ENCODE data around the gene EPHB1.

DNA sequence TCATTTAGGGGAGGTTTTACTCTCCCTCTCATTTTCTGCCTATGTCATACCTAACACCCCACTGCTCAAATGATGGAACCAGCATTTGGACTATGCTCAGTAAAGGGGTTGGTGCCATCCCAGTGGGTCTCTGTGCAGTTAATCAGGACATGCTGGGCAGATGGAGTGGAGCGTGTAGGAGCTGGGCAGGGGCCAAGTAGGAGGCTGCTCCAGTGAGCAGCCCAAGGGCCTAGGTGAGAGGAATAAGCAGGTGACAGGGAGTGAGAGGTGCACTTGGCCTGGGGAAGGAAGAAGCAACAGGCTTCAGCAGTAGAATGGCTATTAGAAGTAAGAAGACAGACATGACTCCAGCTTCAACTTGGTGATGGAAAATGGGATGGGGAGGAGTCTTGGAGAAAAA, 72.2 kb downstream of the EPHB1 start:
- TF ChIP-seq, protein P1, sequence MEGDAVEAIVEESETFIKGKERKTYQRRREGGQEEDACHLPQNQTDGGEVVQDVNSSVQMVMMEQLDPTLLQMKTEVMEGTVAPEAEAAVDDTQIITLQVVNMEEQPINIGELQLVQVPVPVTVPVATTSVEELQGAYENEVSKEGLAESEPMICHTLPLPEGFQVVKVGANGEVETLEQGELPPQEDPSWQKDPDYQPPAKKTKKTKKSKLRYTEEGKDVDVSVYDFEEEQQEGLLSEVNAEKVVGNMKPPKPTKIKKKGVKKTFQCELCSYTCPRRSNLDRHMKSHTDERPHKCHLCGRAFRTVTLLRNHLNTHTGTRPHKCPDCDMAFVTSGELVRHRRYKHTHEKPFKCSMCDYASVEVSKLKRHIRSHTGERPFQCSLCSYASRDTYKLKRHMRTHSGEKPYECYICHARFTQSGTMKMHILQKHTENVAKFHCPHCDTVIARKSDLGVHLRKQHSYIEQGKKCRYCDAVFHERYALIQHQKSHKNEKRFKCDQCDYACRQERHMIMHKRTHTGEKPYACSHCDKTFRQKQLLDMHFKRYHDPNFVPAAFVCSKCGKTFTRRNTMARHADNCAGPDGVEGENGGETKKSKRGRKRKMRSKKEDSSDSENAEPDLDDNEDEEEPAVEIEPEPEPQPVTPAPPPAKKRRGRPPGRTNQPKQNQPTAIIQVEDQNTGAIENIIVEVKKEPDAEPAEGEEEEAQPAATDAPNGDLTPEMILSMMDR (IDR thresholded peaks at IDR 0.05), result no peak
- no peak for TF ChIP-seq POLR2A (IDR thresholded peaks at IDR 0.05)
- TF ChIP-seq POLR2AphosphoS5 (IDR thresholded peaks at IDR 0.05), result no peak
- TF ChIP-seq EP300 (IDR thresholded peaks at IDR 0.05; ENCODE audit: low read depth), result no peak

All from transverse colon (tissue), 4 donors.